Caco-2 (cell line): ENCODE data around the gene LPIN1. TPM values are rescaled to one million over a fixed set of nuclear protein-coding genes. Genes with fewer than 3 reads are reported as not detected.

ENCODE experiments used
- BruUV-seq: library from RNA; stranded (reverse); fragments of 400-500 nt; replicated peaks from 2 replicates; lab custom pipeline; 2021; lab: Mats Ljungman, UMichigan
- CTCF ChIA-PET: fragments of 300-600 bp; sonication (Branson Sonifier 250); formaldehyde crosslinking; loops from one replicate; lab custom pipeline; 2022; ENCODE audit warnings: antibody characterized with exemption; lab: Charles Lee
- POLR2A ChIA-PET: fragments of 300-600 bp; sonication (Branson Sonifier 250); formaldehyde crosslinking; loops from one replicate; lab custom pipeline; 2022; ENCODE audit warnings: antibody characterized with exemption; lab: Charles Lee
- DNase-seq, 2 experiments: peaks; one replicate each; pipeline versions ENCODE4 v3.0.0 to v3.0.0-alpha.2; 2020 to 2022
- H3K27me3 ChIP-seq: replicated peaks from 2 replicates; pipeline ENCODE4 v1.6.0; 2011; ENCODE audit warnings: low read length; ENCODE audit not compliant: control insufficient read depth, insufficient read depth
- H3K36me3 ChIP-seq: 2 replicates; pipeline ENCODE4 v1.5.1; 2011; ENCODE audit warnings: low read length; ENCODE audit not compliant: control insufficient read depth, insufficient read depth
- H3K4me1 ChIP-seq: fragments of 250-450 bp; sonication (Bioruptor Pico); 2 replicates; pipeline ENCODE4 v1.5.1; 2020; ENCODE audit warnings: mild to moderate bottlenecking
- H3K4me3 ChIP-seq: 2 replicates; pipeline ENCODE4 v1.5.1; 2011; ENCODE audit warnings: low read depth, mild to moderate bottlenecking, control low read depth, low read length
- H3K9me3 ChIP-seq: fragments of 250-450 bp; sonication (Bioruptor Pico); 2 replicates; pipeline ENCODE4 v1.5.1; 2020; ENCODE audit warnings: mild to moderate bottlenecking, moderate library complexity
- H3K27ac Mint-ChIP-seq: one replicate; pipeline ENCODE4 v1.8.0; 2022; ENCODE audit warnings: mixed read lengths; ENCODE audit not compliant: unreplicated experiment
- H3K27me3 Mint-ChIP-seq: one replicate; pipeline ENCODE4 v1.8.0; 2022; ENCODE audit warnings: mixed read lengths; ENCODE audit not compliant: insufficient read depth, unreplicated experiment
- H3K36me3 Mint-ChIP-seq: one replicate; pipeline ENCODE4 v1.8.0; 2022; ENCODE audit warnings: mild to moderate bottlenecking, mixed read lengths; ENCODE audit not compliant: insufficient read depth, unreplicated experiment
- H3K4me1 Mint-ChIP-seq: one replicate; pipeline ENCODE4 v1.8.0; 2022; ENCODE audit warnings: low read depth, mixed read lengths; ENCODE audit not compliant: unreplicated experiment
- H3K4me3 Mint-ChIP-seq: one replicate; pipeline ENCODE4 v1.8.0; 2022; ENCODE audit warnings: mild to moderate bottlenecking, moderate library complexity, mixed read lengths; ENCODE audit not compliant: unreplicated experiment
- H3K9me3 Mint-ChIP-seq: one replicate; pipeline ENCODE4 v1.8.0; 2022; ENCODE audit warnings: mixed read lengths; ENCODE audit not compliant: unreplicated experiment
- CTCF ChIP-seq, 2 experiments: fragments of 200-600 bp in 1 of 2; IDR thresholded peaks; 1 replicate in 1 of 2; 2 replicates in 1 of 2; pipeline versions ENCODE4 v1.5.1 to v1.8.0; 2011 to 2022; ENCODE audit warnings: antibody characterized with exemption in 1 of 2, control low read depth in 1 of 2, inconsistent platforms in 1 of 2, low read depth in 1 of 2, low read length in 1 of 2, mild to moderate bottlenecking in 1 of 2, moderate library complexity in 1 of 2; ENCODE audit not compliant: insufficient read depth in 1 of 2, severe bottlenecking in 1 of 2, unreplicated experiment in 1 of 2
- intact Hi-C: fragments of 100-400 bp; cut with micrococcal nuclease; formaldehyde crosslinking; loops from one replicate; pipeline ENCODE4 v1.10.0; 2022; ENCODE audit not compliant: unreplicated experiment
- total RNA-seq: library from RNA; stranded (reverse); gene quantifications from 2 replicates; pipeline ENCODE4 v1.2.3, GENCODE V29; 2022

Gene LPIN1
- total RNA-seq, 1 experiment from 2014 or later, result 12.5 TPM

GRCh38 chr2:11764359-11764758 is 17.9 kb downstream of the LPIN1 start:
- intact Hi-C loops, result no loop called here
- ChIA-PET CTCF (no interaction called here), POLR2A (no interaction called here)
- DNase-seq, result no peak
- Mint-ChIP-seq H3K36me3 (peaks cover 5% of the 10 kb centered on the region), H3K4me3 (no peak overlapping the region), H3K27ac (no peak overlapping the region), H3K9me3 (peaks cover 2% of the 10 kb centered on the region), H3K4me1 (peaks cover 5% of the 10 kb centered on the region), H3K27me3 (no peaks in the 10 kb centered on the region)
- no TSS peak for BruUV-seq
- Histone ChIP-seq H3K9me3 (no peaks in the 10 kb centered on the region), H3K4me1 (no peaks in the 10 kb centered on the region), H3K36me3 (no peaks in the 10 kb centered on the region; the same call in 1 of the 2 replicates), H3K4me3 (no peak overlapping the region), H3K27me3 (no peaks in the 10 kb centered on the region)
- TF ChIP-seq CTCF (IDR thresholded peaks at IDR 0.05; ENCODE audit: insufficient read depth in 1 of 2, low read depth in 1 of 2, low read length in 1 of 2, severe bottlenecking in 1 of 2, unreplicated experiment in 1 of 2), result no peak

GRCh38 chr2:11764920-11765319 is 18.5 kb downstream of the LPIN1 start:
- Histone ChIP-seq H3K27me3 (no peaks in the 10 kb centered on the region), H3K36me3 (no peaks in the 10 kb centered on the region; the same call in 1 of the 2 replicates), H3K9me3 (no peaks in the 10 kb centered on the region), H3K4me3 (no peak overlapping the region), H3K4me1 (no peaks in the 10 kb centered on the region)
- ChIA-PET CTCF (no interaction called here), POLR2A (no interaction called here)
- Mint-ChIP-seq H3K4me3 (no peak overlapping the region), H3K4me1 (peaks cover 5% of the 10 kb centered on the region), H3K36me3 (peaks cover 5% of the 10 kb centered on the region), H3K9me3 (no peaks in the 10 kb centered on the region), H3K27me3 (no peaks in the 10 kb centered on the region), H3K27ac (no peak overlapping the region)
- intact Hi-C loops, result no loop called here
- no peak for DNase-seq
- BruUV-seq, result no TSS peak
- no peak for TF ChIP-seq CTCF (IDR thresholded peaks at IDR 0.05; ENCODE audit: insufficient read depth in 1 of 2, low read depth in 1 of 2, low read length in 1 of 2, severe bottlenecking in 1 of 2, unreplicated experiment in 1 of 2)

GRCh38 chr2:11765501-11765900 is 19.1 kb downstream of the LPIN1 start:
- H3K27me3 Mint-ChIP-seq, result no peaks in the 10 kb centered on the region
- no peaks in the 10 kb centered on the region for H3K9me3 ChIP-seq
- peaks cover 5% of the 10 kb centered on the region for H3K36me3 Mint-ChIP-seq
- no peak for TF ChIP-seq CTCF (IDR thresholded peaks at IDR 0.05; ENCODE audit: insufficient read depth in 1 of 2, low read depth in 1 of 2, low read length in 1 of 2, severe bottlenecking in 1 of 2, unreplicated experiment in 1 of 2)
- H3K4me1 ChIP-seq, result no peaks in the 10 kb centered on the region
- DNase-seq, result no peak
- intact Hi-C loops, result no loop called here
- no peaks in the 10 kb centered on the region; the same call in 1 of the 2 replicates for H3K36me3 ChIP-seq
- BruUV-seq, result no TSS peak
- H3K4me3 ChIP-seq, result no peak overlapping the region
- POLR2A ChIA-PET, result no interaction called here
- no peak overlapping the region for H3K27ac Mint-ChIP-seq
- no peaks in the 10 kb centered on the region for H3K27me3 ChIP-seq
- no peaks in the 10 kb centered on the region for H3K9me3 Mint-ChIP-seq
- peaks cover 5% of the 10 kb centered on the region for H3K4me1 Mint-ChIP-seq
- H3K4me3 Mint-ChIP-seq, result no peak overlapping the region
- CTCF ChIA-PET, result no interaction called here
